ENCODE data around the gene ARHGAP26.

ARHGAP26 gene

GRCh38 chr5:143209881-143210395, 439.8 kb downstream of the ARHGAP26 start:
- no peak for DNase-seq

DNA sequence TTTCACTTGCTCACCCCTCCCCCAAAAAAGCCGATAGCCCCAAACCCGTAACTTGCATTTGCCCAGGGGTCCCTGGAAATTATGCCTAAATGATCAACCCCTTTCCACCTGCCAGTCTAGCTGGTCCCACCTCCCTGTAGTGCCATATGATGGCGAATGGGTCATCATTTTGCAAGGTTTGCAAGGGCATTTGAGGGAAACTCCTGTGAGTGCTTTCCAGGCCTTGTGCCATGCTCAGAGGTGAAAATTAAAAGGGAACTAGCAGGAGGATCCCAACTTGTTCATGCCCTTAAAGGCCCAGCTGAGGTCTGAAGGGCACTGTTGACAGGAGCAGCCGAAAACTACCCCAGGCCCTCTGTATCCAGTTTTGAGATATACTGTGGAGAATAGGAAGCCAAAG, 440.4 kb downstream of the ARHGAP26 start:
- no peak for DNase-seq

GRCh38 chr5:143212261-143212660, 442.1 kb downstream of the ARHGAP26 start:
- no peak for DNase-seq

DNA sequence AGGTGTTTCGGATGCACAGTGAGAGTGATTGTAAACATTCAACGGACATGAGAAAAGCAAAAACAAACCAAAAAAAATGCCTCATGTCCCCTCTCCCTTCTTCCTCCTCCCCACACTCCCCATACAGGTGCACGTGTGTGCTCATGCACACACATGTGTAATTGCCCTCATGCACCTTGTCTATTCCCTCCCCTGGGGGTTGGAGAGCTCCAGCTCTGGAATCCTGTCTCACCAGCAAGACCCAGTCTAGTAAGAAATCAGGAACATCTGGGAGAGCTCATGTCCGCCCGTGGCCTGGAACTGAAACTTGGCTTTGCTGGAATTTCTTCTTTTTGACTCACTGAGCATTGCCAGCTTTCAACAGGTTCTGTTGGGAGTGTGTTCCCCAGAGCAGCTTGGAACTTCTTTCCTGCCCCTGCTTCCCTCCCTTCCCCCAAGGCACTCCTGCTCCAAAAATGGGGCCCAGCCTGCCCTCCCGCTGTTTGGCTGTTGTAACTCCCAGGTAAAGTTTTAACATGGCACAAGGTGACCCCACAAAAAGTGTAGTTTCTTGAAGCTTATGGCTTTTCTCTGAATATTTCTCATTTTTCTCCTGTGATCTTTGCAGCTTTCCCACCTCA, 443.2 kb downstream of the ARHGAP26 start:
- peak; percentile 19 to 35 (median 32) for DNase-seq

DNA sequence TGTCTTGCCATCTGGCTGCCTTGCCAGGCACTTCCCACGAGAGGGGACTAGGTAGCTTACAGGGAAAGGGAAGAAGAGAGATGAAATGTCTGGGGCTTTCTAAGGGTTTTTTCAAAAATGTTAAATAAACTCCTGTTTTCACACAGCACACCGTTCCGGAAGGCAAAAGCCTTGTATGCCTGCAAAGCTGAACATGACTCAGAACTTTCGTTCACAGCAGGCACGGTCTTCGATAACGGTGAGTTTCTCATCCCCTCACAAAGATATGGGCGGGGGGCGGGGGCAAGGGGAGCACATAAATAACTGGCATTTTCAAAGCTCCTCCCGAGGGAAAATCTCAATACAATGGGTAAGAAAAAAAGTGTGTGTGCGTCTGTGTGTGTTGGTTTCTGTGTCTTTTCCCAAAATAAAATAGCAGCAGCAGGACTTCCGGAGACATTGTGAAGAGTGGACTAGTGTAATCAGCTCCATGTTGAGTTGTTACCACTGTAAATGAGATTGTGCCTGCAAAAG, 443.7 kb downstream of the ARHGAP26 start:
- no peak for DNase-seq

DNA sequence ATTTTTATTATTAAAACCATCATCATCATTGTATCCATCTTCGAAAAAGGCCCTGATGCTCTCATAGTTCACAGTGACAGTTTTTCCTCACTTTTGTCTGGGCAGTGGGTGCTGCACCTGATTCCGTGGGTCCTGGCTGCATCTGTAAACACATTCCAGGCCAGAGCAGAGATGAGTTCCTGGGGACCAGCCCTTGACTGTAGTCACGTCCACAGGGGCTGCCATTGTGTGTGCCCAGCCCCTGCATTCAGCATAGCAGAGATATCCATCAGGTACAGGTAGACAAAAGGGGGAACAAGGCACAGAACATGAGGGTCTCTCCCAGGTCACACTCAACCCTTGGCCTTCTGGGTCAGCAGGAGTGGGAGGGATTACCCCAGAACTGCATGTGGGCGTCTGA, 444.3 kb downstream of the ARHGAP26 start:
- no peak for DNase-seq

DNA sequence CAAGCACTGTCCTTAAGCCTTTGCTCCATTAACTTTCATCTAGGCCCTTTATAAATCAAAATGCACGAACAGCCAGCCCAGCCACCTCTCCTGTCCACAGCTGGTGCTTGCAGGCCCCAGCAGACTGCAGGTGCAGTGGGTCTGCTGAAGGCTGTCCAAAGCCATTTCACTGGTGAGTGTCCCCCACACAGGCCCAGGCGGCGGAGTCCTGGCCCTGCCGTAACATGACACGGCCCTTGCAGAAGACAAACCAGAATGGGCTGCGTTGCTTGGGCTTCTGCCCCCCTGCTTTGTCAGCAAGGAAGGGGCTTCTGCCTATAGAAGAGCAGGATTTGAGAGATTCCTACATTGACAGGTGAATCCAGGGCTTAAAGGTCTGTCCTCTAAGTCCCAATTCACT, 444.7 kb downstream of the ARHGAP26 start:
- no peak for DNase-seq

GRCh38 chr5:143215690-143216089, 445.5 kb downstream of the ARHGAP26 start:
- peak; percentile 70 to 90 (median 76) for DNase-seq

DNA sequence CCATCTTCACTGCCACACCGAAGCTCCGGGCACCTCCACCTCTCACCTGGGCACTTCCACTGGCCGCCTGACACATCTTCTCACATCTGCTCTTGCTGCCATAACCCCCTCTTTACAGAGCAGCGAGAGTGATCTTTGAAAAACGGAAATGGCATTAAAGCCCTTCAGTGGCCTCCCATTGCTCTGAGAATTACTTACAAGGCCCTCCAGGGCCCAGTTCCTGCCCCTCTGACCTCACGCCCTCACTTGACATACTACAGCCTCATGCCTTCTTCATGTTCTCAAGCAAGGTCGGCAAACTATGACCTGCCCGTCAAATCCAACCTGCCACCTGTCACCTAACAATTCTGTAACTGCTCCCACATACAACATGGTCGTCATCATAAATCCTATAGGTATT, 446.0 kb downstream of the ARHGAP26 start:
- no peak for DNase-seq

- peak; percentile 23 to 46 (median 35) for DNase-seq
Observed at GRCh38 chr5:143217065-143217803, 447.1 kb downstream of the ARHGAP26 start.

DNA sequence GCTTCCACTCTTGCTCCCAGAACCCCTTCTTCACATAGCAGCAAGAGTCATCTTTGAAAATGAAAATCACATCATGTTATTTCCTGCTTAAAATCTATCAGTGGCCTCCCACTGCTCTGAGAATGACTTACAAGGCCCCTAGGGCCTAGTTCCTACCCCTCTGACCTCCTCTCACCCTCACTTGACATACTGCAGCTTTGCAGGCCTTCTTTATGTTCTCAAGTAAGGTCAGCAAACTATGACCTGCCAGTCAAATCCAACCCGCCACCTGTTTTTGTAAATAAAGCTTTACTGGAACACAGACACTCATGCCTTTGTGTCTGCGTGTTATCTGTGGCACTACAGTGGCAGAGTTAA, 447.6 kb downstream of the ARHGAP26 start:
- DNase-seq = no peak

DNA sequence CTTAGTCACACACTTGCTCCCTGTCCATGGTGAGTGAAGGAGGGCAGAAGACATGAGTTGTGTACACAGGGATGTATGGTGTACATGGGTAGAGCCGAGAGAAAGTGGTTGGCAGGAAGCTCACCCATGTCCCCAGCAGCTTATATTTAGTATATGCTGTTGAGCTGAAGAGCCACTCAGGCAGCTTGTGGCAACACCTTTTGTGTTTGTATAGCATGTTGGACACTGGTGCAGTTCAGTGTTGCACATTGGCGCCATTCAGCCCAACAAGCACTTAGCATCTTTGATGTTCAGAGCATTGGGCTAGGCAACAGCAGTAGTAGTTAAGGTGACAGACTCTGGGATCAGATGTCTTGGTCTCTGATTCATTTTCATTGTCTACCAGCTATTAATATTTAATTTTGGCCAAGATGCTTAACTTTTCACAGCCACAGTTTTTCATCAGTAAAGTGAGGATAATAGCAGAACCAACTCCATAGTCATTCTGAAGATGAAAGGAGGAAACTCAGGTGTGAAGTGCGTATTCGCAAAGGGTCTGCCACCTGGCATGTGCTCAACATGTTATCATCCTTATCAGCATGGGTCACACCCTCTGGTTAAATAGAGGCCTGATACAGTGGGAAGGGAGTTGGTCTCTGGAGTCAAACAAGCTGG, 448.5 kb downstream of the ARHGAP26 start:
- DNase-seq = no peak

- no peak for DNase-seq
Observed at GRCh38 chr5:143219696-143220095, 449.5 kb downstream of the ARHGAP26 start.

GRCh38 chr5:143220748-143221251, 450.6 kb downstream of the ARHGAP26 start:
- DNase-seq = peak in 2 of 4 experiments; percentile 25 to 38

DNA sequence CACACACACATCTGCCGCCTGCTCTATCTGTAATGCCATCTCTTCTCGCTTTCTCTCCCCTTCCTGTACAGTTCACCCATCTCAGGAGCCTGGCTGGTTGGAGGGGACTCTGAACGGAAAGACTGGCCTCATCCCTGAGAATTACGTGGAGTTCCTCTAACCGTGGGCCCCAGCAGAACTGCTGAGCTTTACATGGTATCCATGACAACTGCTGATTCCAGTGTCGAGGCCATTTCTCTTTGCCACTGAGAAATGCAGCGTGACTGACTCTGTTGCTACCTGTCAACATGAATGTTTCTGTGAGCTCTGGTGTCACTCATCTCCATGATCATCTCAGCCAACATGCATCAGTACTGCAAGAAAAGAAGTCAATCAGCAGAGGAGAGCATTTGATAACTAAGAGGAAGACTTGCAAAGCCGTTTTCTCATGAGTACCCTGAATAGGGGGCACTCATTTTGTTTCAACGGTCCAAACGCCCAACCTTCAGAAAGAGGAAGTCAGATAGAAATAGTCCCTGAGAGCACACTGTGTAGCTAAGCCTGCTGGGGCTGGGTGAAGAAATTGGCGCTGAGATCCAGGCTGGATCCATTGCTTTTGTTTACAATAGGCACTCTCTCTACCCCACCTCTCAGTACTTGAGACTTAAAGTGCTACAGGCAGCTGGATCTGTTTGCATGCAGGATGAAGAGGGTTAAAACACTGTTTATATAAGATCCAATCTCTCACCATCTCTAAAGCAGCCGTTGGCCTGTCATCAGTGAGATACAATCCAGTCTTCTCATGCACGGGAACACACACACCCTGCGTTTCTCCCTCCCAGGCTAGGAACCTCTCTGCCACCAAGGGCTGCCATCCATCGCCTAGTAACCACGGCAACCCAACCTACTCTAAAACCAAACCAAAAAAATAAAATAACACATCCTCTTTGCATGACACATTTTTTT, 452.4 kb downstream of the ARHGAP26 start:
- DNase-seq = peak; percentile 57 to 76 (median 69)

DNA sequence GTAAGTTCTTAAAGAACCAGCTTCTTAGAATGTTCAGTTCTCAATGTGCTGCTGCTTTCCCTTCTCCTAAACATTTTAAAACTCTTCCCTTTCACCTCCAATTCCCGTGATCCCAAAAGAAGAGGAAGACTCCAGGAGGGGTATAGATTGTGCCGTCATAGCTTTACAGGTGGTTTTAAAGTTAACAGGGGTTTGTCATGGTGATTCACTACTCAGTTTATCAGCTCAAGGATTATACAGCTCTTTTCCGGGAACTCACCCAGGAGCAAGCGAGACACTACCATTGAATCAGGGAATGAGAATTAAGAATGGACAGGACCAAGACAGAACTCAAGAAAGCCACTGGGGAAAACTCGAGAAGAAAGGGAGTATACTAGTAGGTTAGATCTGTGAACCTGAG, 454.5 kb downstream of the ARHGAP26 start:
- DNase-seq = no peak

GRCh38 chr5:143225511-143225910, 455.3 kb downstream of the ARHGAP26 start:
- DNase-seq = no peak

- no peak for DNase-seq
Observed at GRCh38 chr5:143226361-143226760, 456.2 kb downstream of the ARHGAP26 start.

- no peak for DNase-seq
Observed at GRCh38 chr5:143226872-143227271, 456.7 kb downstream of the ARHGAP26 start.

GRCh38 chr5:143227301-143227700, 457.1 kb downstream of the ARHGAP26 start:
- DNase-seq = no peak

- DNase-seq = no peak
Observed at GRCh38 chr5:143228597-143229293, 458.6 kb downstream of the ARHGAP26 start.

All from suppressor macrophage (primary cell).